Activated CD4-positive, alpha-beta T cell treated with anti-CD3 and anti-CD28 coated beads for 36 hours (primary cell): ENCODE data around the gene PRKCE. TPM values are rescaled to one million over a fixed set of nuclear protein-coding genes. Genes with fewer than 3 reads are reported as not detected.

Experiments used
- ATAC-seq: fragments of 200-7000 bp; cut with Tn5 transposase; one replicate; pipeline ENCODE4 v1.10.0; 2021; ENCODE audit warnings: mild to moderate bottlenecking, moderate library complexity
- CTCF ChIA-PET: fragments of 350-600 bp; sonication (Branson Sonifier 250); formaldehyde crosslinking; loops from one replicate; lab custom pipeline; 2021; ENCODE audit warnings: antibody characterized with exemption; lab: Charles Lee
- POLR2A ChIA-PET: fragments of 350-600 bp; sonication (Branson Sonifier 250); formaldehyde crosslinking; loops from one replicate; lab custom pipeline; 2021; ENCODE audit warnings: antibody characterized with exemption, inconsistent platforms; lab: Charles Lee
- DNase-seq: peaks from one replicate; pipeline ENCODE4 v3.0.0-alpha.2; 2020
- H3K27ac Mint-ChIP-seq: one replicate; pipeline ENCODE4 v1.8.0; 2021; ENCODE audit warnings: mixed read lengths
- H3K27me3 Mint-ChIP-seq: one replicate; pipeline ENCODE4 v1.8.0; 2021; ENCODE audit warnings: mixed read lengths
- H3K36me3 Mint-ChIP-seq: one replicate; pipeline ENCODE4 v1.8.0; 2021; ENCODE audit warnings: low read depth, mixed read lengths
- H3K4me1 Mint-ChIP-seq: one replicate; pipeline ENCODE4 v1.8.0; 2021; ENCODE audit warnings: mixed read lengths
- H3K4me3 Mint-ChIP-seq: one replicate; pipeline ENCODE4 v1.8.0; 2021; ENCODE audit warnings: mild to moderate bottlenecking, moderate library complexity, mixed read lengths
- H3K9me3 Mint-ChIP-seq: one replicate; pipeline ENCODE4 v1.8.0; 2021; ENCODE audit warnings: low read depth, mixed read lengths
- intact Hi-C, 2 experiments: fragments of 100-400 bp; cut with DNase I in 1 of 2; cut with micrococcal nuclease in 1 of 2; formaldehyde crosslinking; loops; one replicate each; pipeline versions ENCODE4 v1.14.2 to v1.15.1; 2022 to 2024; cut with DNase I, micrococcal nuclease
- total RNA-seq, 2 experiments: library from RNA; stranded (reverse); gene quantifications; one replicate each; pipeline ENCODE4 v1.2.3, GENCODE V29; 2021

PRKCE gene
- total RNA-seq, 2 experiments from 2014 or later, result 9.0 to 13.2 TPM

DNA sequence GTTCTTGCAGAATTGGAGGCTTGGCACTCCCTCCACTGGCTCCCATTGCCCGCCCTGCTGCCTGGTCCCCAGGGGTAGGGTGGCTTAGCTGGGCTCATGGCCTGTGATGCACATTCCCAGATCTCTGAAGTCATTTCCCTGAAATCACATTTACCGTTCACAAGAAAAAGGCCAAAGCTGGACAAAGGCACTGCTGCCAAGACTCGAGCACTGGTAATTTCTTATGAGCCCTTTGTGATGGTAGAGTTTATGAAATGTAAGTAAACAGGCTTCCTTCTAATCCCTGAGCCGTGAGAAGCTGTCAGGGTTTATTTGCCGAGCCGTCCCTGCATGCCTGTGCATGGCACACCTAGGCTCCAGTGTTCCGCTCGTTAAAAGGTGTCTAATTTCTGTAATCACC, 398.6 kb downstream of the PRKCE start:
- ATAC-seq (no peak), DNase-seq (no peak)
- Mint-ChIP-seq H3K27ac (no peak overlapping the region), H3K9me3 (no peaks in the 10 kb centered on the region), H3K27me3 (no peaks in the 10 kb centered on the region), H3K4me1 (peaks cover 18% of the 10 kb centered on the region), H3K4me3 (no peak overlapping the region), H3K36me3 (no peaks in the 10 kb centered on the region)
- POLR2A ChIA-PET, result no interaction called here
- intact Hi-C loops, result no loop called here
- CTCF ChIA-PET, result interaction anchor here (3.2 kb wide), 1 partner anchor 13 kb away, joined by 12 read pairs; no protein-coding TSS in a partner anchor

DNA sequence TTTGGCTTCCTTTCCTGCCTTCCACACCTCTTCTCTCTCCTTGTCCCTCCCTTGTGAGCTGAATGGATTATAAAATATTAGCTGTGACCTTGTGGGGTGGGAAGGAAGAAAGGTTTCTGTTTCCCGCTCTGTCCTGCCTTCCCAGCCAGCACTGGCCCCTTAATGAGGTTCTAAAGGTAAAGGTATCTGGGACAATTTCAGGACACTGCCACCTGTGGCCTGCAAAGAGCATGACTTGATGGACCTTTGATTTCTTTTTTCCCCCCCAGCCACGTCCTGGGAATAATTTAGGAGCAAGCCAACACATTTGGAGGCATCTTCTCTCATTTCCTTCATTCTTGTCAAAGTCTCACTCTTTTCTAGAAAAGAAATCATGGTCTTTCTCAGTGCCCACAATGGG, 399.0 kb downstream of the PRKCE start:
- Mint-ChIP-seq H3K4me1 (peaks cover 16% of the 10 kb centered on the region), H3K36me3 (no peaks in the 10 kb centered on the region), H3K9me3 (no peaks in the 10 kb centered on the region), H3K27ac (no peak overlapping the region), H3K4me3 (no peak overlapping the region), H3K27me3 (no peaks in the 10 kb centered on the region)
- DNase-seq (no peak), ATAC-seq (no peak)
- ChIA-PET CTCF (interaction anchor here (0.7 to 3.2 kb wide), 2 partner anchors 12 to 935 kb away, joined by 3 to 12 read pairs; no protein-coding TSS in a partner anchor), POLR2A (no interaction called here)
- intact Hi-C loops, result no loop called here

DNA sequence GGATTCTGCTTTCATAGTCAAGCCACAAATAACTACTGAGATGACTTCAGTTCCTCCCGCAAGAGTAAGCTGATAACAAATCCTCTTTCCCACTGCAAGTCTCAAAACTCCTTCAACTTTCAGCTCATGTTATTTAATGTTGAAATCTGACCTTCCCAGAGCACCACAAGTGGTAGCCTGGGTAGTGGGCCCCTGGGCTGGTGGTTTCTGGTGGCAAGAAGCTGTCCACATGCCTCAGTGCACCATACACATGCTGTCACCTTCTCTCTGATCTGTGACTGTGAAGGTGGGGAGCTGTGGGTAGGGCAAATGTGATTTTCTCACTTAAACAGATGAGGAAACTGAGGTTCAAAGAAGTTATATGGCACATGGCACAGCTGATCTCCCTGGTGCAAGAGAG, 399.6 kb downstream of the PRKCE start:
- intact Hi-C loops, result no loop called here
- DNase-seq (no peak), ATAC-seq (peak; percentile 23)
- no peaks in the 10 kb centered on the region for H3K36me3 Mint-ChIP-seq
- H3K4me1 Mint-ChIP-seq, result peaks cover 11% of the 10 kb centered on the region
- no peaks in the 10 kb centered on the region for H3K27me3 Mint-ChIP-seq
- H3K9me3 Mint-ChIP-seq, result no peaks in the 10 kb centered on the region
- ChIA-PET POLR2A (no interaction called here), CTCF (interaction anchor here (0.7 to 3.2 kb wide), 2 partner anchors 12 to 934 kb away, joined by 3 to 12 read pairs; no protein-coding TSS in a partner anchor)
- H3K4me3 Mint-ChIP-seq, result no peak overlapping the region
- no peak overlapping the region for H3K27ac Mint-ChIP-seq

DNA sequence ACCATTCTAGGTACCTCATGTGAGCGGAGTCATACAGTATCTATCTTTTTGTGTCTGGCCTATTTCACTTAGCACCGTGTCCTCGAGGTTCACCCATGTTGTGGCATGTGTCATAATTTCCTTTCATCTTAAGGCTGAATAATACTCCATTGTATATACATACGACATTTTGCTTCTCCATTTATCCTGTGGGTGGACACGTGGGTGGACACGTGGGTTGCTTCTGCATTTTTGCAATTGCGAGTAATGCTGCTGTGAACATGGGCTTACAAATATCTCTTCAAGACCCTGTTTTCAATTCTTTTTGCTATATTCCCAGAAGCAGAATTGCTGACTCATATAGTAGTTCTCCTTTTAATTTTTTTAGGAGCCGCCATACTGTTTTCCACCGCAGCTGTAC, 402.1 kb downstream of the PRKCE start:
- CTCF ChIA-PET, result interaction anchor here (0.7 to 1.8 kb wide), 3 partner anchors 9 to 415 kb away, joined by 3 to 8 read pairs (median 3); no protein-coding TSS in a partner anchor
- Mint-ChIP-seq H3K4me3 (no peak overlapping the region), H3K36me3 (no peaks in the 10 kb centered on the region), H3K9me3 (no peaks in the 10 kb centered on the region), H3K4me1 (peaks cover 11% of the 10 kb centered on the region), H3K27me3 (no peaks in the 10 kb centered on the region), H3K27ac (no peak overlapping the region)
- ATAC-seq (peak; percentile 55), DNase-seq (no peak)
- POLR2A ChIA-PET, result no interaction called here
- intact Hi-C loops, result no loop called here

DNA sequence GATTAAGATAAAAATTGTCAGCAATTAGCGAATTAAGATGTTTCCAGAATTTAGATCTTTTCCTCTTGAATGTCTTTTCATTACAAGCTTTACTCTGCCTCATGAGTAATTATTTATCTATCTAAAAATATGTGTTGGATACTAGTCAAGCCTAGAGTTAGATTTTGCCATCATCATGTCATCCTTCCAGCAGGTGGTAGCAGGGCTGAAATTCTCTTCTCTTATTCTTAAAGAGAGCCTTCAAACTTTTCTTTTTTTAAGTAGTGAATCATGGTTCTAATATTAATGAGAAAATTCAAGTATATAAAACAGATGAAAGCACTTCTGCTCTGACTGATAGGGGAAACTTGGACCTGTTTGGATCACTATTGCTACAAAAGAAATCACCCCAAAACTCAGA, 405.1 kb downstream of the PRKCE start:
- H3K4me1 Mint-ChIP-seq, result peaks cover 3% of the 10 kb centered on the region
- ChIA-PET CTCF (interaction anchor here (0.5 to 1.2 kb wide), 3 partner anchors 66 to 1308 kb away, joined by 3 to 4 read pairs (median 3); no protein-coding TSS in a partner anchor), POLR2A (no interaction called here)
- ATAC-seq (no peak), DNase-seq (no peak)
- H3K4me3 Mint-ChIP-seq, result no peak overlapping the region
- intact Hi-C loops, result no loop called here
- H3K36me3 Mint-ChIP-seq, result no peaks in the 10 kb centered on the region
- no peaks in the 10 kb centered on the region for H3K27me3 Mint-ChIP-seq
- H3K9me3 Mint-ChIP-seq, result no peaks in the 10 kb centered on the region
- H3K27ac Mint-ChIP-seq, result no peak overlapping the region

DNA sequence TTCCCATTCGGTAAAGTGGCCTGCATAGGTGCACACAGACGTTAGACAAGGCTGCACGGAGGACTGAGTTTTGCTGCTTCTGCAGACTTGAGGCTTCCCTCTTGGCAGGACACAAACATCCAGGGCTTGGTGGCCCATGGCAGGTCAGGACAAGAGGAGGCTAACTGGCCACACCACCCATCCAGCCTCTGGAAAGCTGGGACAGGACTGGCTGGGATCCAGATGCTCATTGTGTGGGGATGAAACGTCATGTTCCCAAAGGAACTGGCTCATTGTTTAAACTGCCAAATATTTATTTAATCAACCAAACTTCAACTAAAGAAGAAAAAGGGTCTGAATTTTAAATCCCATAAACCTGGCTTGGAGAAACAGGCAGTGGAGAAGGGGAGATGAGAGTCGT, 406.7 kb downstream of the PRKCE start:
- CTCF ChIA-PET, result interaction anchor here (0.6 kb wide), 1 partner anchor 75 kb away, joined by 3 read pairs; no protein-coding TSS in a partner anchor
- H3K27ac Mint-ChIP-seq, result no peak overlapping the region
- no peaks in the 10 kb centered on the region for H3K27me3 Mint-ChIP-seq
- POLR2A ChIA-PET, result no interaction called here
- no peak overlapping the region for H3K4me3 Mint-ChIP-seq
- peaks cover 5% of the 10 kb centered on the region for H3K4me1 Mint-ChIP-seq
- intact Hi-C loops, result no loop called here
- no peak for ATAC-seq
- H3K9me3 Mint-ChIP-seq, result no peaks in the 10 kb centered on the region
- no peak for DNase-seq
- H3K36me3 Mint-ChIP-seq, result no peaks in the 10 kb centered on the region

DNA sequence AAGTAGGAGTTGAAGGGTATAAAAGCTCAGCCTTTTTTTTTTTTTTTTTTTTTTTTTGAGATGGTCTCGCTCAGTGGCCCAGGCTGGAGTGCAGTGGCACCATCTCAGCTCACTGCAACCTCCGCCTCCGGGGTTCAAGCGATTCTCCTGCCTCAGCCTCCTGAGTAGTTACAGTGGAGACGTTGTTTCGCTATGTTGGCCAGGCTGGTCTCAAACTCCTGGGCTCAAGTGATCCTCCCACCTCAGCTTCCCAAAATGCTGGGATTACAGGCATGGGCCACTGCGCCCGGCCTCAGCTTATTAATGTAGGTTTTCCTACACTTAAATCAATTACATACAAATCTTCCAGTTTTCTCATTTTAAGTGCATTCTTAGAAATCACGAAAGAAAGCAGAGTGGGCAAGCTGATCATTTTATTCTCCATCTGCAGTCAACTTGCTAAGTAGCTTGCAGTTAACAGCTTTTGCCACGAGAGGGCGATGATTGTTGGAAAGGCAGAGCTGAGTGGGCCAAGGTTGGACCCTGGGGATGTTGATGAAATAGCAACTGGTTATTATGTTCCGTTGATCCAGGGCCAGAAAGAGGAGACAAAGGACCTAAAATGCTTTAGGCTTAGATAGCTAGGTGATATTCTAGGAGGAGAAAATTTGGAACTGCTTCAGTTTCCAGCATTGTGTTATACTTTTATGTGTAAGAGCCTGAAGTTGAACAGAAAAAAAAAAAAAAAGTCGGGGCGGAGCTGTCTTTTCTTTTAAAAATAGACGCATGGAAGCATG, 411.4 kb downstream of the PRKCE start:
- H3K4me1 Mint-ChIP-seq, result peaks cover 17% of the 10 kb centered on the region
- H3K4me3 Mint-ChIP-seq, result no peak overlapping the region
- intact Hi-C loops, result loop anchor here (1.0 kb wide), 3 partner anchors 234 to 398 kb away; partner anchors contain the start of gene EPAS1 (in 1 of the 2)

DNA sequence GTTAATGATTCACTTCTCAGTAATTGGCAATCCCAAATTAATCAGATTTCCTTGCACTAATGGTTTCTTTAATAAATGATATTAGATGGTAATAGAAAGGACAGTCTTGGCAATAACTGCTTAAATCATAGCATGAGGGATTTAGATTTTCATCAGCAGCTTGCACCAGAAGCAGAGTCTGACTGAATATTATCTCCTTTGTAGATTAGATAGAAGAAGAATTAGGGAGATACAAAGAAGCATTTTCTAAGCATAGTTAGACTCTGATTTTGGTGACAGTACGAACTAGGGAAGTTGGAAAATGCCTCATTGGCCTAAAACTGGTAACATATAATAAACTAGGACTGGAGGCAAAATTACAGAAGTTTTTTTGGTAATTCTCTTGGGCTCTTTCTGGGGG, 412.9 kb downstream of the PRKCE start:
- POLR2A ChIA-PET, result no interaction called here
- Mint-ChIP-seq H3K27ac (no peak overlapping the region), H3K4me3 (no peak overlapping the region), H3K36me3 (no peaks in the 10 kb centered on the region), H3K4me1 (peaks cover 25% of the 10 kb centered on the region), H3K27me3 (no peaks in the 10 kb centered on the region), H3K9me3 (no peaks in the 10 kb centered on the region)
- no peak for DNase-seq
- CTCF ChIA-PET, result interaction anchor here (1.4 to 2.1 kb wide), 3 partner anchors 53 to 285 kb away, joined by 3 to 12 read pairs (median 5); no protein-coding TSS in a partner anchor
- intact Hi-C loops, result no loop called here
- no peak for ATAC-seq

More for the DNA sequence above, 411.4 kb downstream of the PRKCE start:
- no peaks in the 10 kb centered on the region for H3K36me3 Mint-ChIP-seq
- POLR2A ChIA-PET, result no interaction called here
- H3K27ac Mint-ChIP-seq, result no peak overlapping the region
- CTCF ChIA-PET, result interaction anchor here (0.6 to 2.1 kb wide), 52 partner anchors 8 to 847 kb away, joined by 3 to 17 read pairs (median 4); no protein-coding TSS in a partner anchor
- H3K27me3 Mint-ChIP-seq, result no peaks in the 10 kb centered on the region
- no peaks in the 10 kb centered on the region for H3K9me3 Mint-ChIP-seq
- DNase-seq (peak; percentile 85), ATAC-seq (peak; percentile 52)

DNA sequence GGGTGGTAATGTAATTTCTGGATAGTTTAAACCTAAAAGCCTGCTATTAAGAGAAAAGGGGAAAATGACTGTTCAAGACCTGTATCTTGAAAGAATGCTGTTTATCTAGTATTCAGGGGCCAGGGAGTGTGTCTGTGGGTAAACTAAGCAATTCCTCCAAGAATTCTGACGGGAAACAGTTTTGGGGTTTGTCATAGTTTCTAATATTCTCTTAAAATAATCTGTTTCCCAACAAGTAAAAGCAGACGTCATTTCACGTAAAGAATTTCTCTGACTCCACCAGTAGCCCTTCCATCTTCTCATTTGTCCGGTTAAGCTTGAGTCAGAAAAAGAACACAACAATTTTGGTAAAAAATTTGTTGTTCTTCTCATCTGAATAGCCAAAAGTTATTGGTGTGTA, 413.7 kb downstream of the PRKCE start:
- DNase-seq (no peak), ATAC-seq (no peak)
- Mint-ChIP-seq H3K27ac (no peak overlapping the region), H3K9me3 (no peaks in the 10 kb centered on the region), H3K4me3 (no peak overlapping the region), H3K4me1 (peaks cover 25% of the 10 kb centered on the region), H3K36me3 (no peaks in the 10 kb centered on the region), H3K27me3 (no peaks in the 10 kb centered on the region)
- intact Hi-C loops, result loop anchor here (5.0 kb wide), 4 partner anchors 33 to 232 kb away; partner anchors contain the start of gene EPAS1 (in 1 of the 2)
- CTCF ChIA-PET, result interaction anchor here (0.6 to 1.5 kb wide), 5 partner anchors 38 to 285 kb away, joined by 3 to 6 read pairs (median 3); no protein-coding TSS in a partner anchor
- POLR2A ChIA-PET, result no interaction called here

DNA sequence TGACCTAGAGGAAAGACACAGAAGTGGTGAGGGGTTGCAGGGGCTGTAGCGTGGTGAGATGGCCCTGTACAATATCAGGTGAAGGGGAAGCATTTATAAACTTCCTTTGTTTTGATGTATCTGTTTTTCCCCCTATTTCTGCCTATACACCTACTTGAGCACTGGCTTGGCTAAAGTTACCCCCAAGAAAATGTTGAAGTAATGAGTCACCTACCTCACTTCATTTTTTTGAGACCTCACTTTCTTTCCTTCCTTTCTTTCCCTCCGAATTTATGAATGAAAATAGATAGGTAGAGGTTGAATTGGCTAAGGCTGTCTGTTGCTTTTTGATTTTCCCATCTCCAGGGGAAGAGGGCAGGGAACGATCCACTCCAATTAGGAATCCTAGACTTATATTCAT, 414.6 kb downstream of the PRKCE start:
- Mint-ChIP-seq H3K4me3 (no peak overlapping the region), H3K4me1 (peaks cover 25% of the 10 kb centered on the region), H3K36me3 (no peaks in the 10 kb centered on the region), H3K9me3 (no peaks in the 10 kb centered on the region), H3K27ac (no peak overlapping the region), H3K27me3 (no peaks in the 10 kb centered on the region)
- no peak for DNase-seq
- ChIA-PET CTCF (interaction anchor here (1.0 kb wide), 1 partner anchor 39 kb away, joined by 6 read pairs; no protein-coding TSS in a partner anchor), POLR2A (no interaction called here)
- ATAC-seq, result no peak
- intact Hi-C loops, result loop anchor here (5.0 kb wide), 4 partner anchors 34 to 231 kb away; partner anchors contain the start of gene EPAS1 (in 1 of the 2)

DNA sequence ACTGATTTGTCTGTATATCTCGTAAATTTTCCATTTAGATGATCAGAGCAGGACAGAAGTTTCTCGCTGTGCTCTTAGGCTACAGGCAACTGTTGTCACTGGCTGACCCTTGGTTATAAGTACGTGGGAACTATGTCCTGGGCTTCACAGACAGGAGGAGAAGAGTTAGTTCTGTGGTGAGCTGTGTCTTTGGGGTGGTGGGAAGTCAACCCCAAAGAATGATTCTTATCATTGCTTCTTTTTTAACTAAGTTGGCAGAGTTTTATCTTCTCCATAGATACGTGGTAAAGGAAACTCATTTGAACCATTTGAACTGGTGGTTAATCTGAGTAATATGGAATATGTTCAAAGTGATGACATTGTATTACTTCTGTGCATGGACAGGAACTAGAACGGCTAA, 415.1 kb downstream of the PRKCE start:
- DNase-seq, result no peak
- Mint-ChIP-seq H3K27ac (no peak overlapping the region), H3K36me3 (no peaks in the 10 kb centered on the region), H3K9me3 (no peaks in the 10 kb centered on the region), H3K4me3 (no peak overlapping the region), H3K27me3 (no peaks in the 10 kb centered on the region), H3K4me1 (peaks cover 25% of the 10 kb centered on the region)
- no peak for ATAC-seq
- intact Hi-C loops, result loop anchor here (5.0 kb wide), 4 partner anchors 34 to 231 kb away; partner anchors contain the start of gene EPAS1 (in 1 of the 2)
- ChIA-PET CTCF (no interaction called here), POLR2A (no interaction called here)
